ENCODE data around the gene TMOD1.

The TMOD1 gene

GRCh38 chr9:97548379-97548778 lies 46.9 kb downstream of the TMOD1 start:
- Histone ChIP-seq H2AFZ (ENCODE audit: low read depth, low read length) (no peak overlapping the region), H3K9me3 (ENCODE audit: insufficient read depth, low read length, severe bottlenecking) (no peaks in the 10 kb centered on the region), H3K36me3 (ENCODE audit: insufficient read depth, low read length) (no peaks in the 10 kb centered on the region), H3K79me2 (ENCODE audit: insufficient read depth, low read length) (no peaks in the 10 kb centered on the region), H3K27ac (ENCODE audit: low read length) (no peak overlapping the region), H3K4me2 (ENCODE audit: insufficient read depth, low read length) (no peak overlapping the region), H3K9ac (ENCODE audit: low read depth, low read length) (no peak overlapping the region), H3K4me3 (ENCODE audit: low read depth in 1 of 2, low read length in 2 of 2) (no peak overlapping the region), H3K4me1 (ENCODE audit: insufficient read depth, low read length) (no peaks in the 10 kb centered on the region), H3K27me3 (ENCODE audit: insufficient read depth, low read length, poor library complexity) (peaks cover 5% of the 10 kb centered on the region), H4K20me1 (ENCODE audit: insufficient read depth, low read length) (no peaks in the 10 kb centered on the region)
- TF ChIP-seq CTCF (IDR thresholded peaks at IDR 0.05; ENCODE audit: borderline replicate concordance, extremely low read depth, low read length, poor library complexity, severe bottlenecking) (no peak), EZH2 (IDR thresholded peaks at IDR 0.05; ENCODE audit: borderline replicate concordance, low read depth, low read length, severe bottlenecking) (no peak)
- no peak for DNase-seq
- no peak for ATAC-seq (ENCODE audit: insufficient read depth, low read depth)

GRCh38 chr9:97548819-97549540 lies 47.5 kb downstream of the TMOD1 start:
- Histone ChIP-seq H3K36me3 (ENCODE audit: insufficient read depth, low read length) (no peaks in the 10 kb centered on the region), H3K9me3 (ENCODE audit: insufficient read depth, low read length, severe bottlenecking) (no peaks in the 10 kb centered on the region), H3K4me1 (ENCODE audit: insufficient read depth, low read length) (no peaks in the 10 kb centered on the region), H3K79me2 (ENCODE audit: insufficient read depth, low read length) (no peaks in the 10 kb centered on the region), H3K4me2 (ENCODE audit: insufficient read depth, low read length) (no peak overlapping the region), H4K20me1 (ENCODE audit: insufficient read depth, low read length) (no peaks in the 10 kb centered on the region), H3K27ac (ENCODE audit: low read length) (no peak overlapping the region), H3K4me3 (ENCODE audit: low read depth in 1 of 2, low read length in 2 of 2) (no peak overlapping the region), H3K9ac (ENCODE audit: low read depth, low read length) (no peak overlapping the region), H3K27me3 (ENCODE audit: insufficient read depth, low read length, poor library complexity) (peaks cover 5% of the 10 kb centered on the region), H2AFZ (ENCODE audit: low read depth, low read length) (no peak overlapping the region)
- TF ChIP-seq EZH2 (IDR thresholded peaks at IDR 0.05; ENCODE audit: borderline replicate concordance, low read depth, low read length, severe bottlenecking) (no peak), CTCF (IDR thresholded peaks at IDR 0.05; ENCODE audit: borderline replicate concordance, extremely low read depth, low read length, poor library complexity, severe bottlenecking) (no peak)
- ATAC-seq (ENCODE audit: insufficient read depth, low read depth) (no peak), DNase-seq (no peak)

GRCh38 chr9:97550386-97550785 lies 48.9 kb downstream of the TMOD1 start:
- no peak for DNase-seq
- no peaks in the 10 kb centered on the region for H3K9me3 ChIP-seq (ENCODE audit: insufficient read depth, low read length, severe bottlenecking)
- H3K9ac ChIP-seq (ENCODE audit: low read depth, low read length): no peak overlapping the region
- peaks cover 5% of the 10 kb centered on the region for H3K27me3 ChIP-seq (ENCODE audit: insufficient read depth, low read length, poor library complexity)
- no peak overlapping the region for H2AFZ ChIP-seq (ENCODE audit: low read depth, low read length)
- H3K36me3 ChIP-seq (ENCODE audit: insufficient read depth, low read length): no peaks in the 10 kb centered on the region
- H3K27ac ChIP-seq (ENCODE audit: low read length): no peak overlapping the region
- H3K4me3 ChIP-seq (ENCODE audit: low read depth in 1 of 2, low read length in 2 of 2): no peak overlapping the region
- TF ChIP-seq EZH2 (IDR thresholded peaks at IDR 0.05; ENCODE audit: borderline replicate concordance, low read depth, low read length, severe bottlenecking): no peak
- no peak for TF ChIP-seq CTCF (IDR thresholded peaks at IDR 0.05; ENCODE audit: borderline replicate concordance, extremely low read depth, low read length, poor library complexity, severe bottlenecking)
- no peak overlapping the region for H3K4me2 ChIP-seq (ENCODE audit: insufficient read depth, low read length)
- no peaks in the 10 kb centered on the region for H3K79me2 ChIP-seq (ENCODE audit: insufficient read depth, low read length)
- ATAC-seq (ENCODE audit: insufficient read depth, low read depth): no peak
- no peaks in the 10 kb centered on the region for H3K4me1 ChIP-seq (ENCODE audit: insufficient read depth, low read length)
- H4K20me1 ChIP-seq (ENCODE audit: insufficient read depth, low read length): no peaks in the 10 kb centered on the region
